ENCODE measurements around the gene FAM20C.

The FAM20C gene

GRCh38 chr7:163971-164881 is 28.1 kb upstream of the FAM20C start:
- Histone ChIP-seq H3K9me3 (ENCODE audit: control insufficient read depth, low read length) (no peaks in the 10 kb centered on the region), H3K27ac (ENCODE audit: low read length, poor library complexity, severe bottlenecking) (no peak overlapping the region), H4K91ac (ENCODE audit: low read length) (no peak overlapping the region), H3K27me3 (ENCODE audit: control insufficient read depth in 1 of 2, insufficient read depth in 1 of 2, low read length in 2 of 2) (peaks cover 59 to 81% of the 10 kb centered on the region in 2 experiments), H3K18ac (ENCODE audit: low read depth in 1 of 2, low read length in 2 of 2) (no peak overlapping the region), H3K4me3 (ENCODE audit: insufficient read depth in 1 of 2, low read depth in 1 of 2, low read length in 2 of 2) (no peak overlapping the region), H2BK5ac (ENCODE audit: low read depth, low read length, poor library complexity, severe bottlenecking) (no peak overlapping the region), H2AFZ (ENCODE audit: low read depth, low read length) (no peak overlapping the region), H3K4ac (ENCODE audit: low read depth in 1 of 2, low read length in 2 of 2) (no peak overlapping the region), H3K23ac (ENCODE audit: low read length in 2 of 2) (no peak overlapping the region), H3K4me1 (ENCODE audit: control insufficient read depth, insufficient read depth, low read depth, low read length) (peaks cover 9% of the 10 kb centered on the region), H3K79me1 (replicated peaks; ENCODE audit: low read length, poor library complexity, severe bottlenecking) (no peaks in the 10 kb centered on the region), H3K36me3 (ENCODE audit: control insufficient read depth in 1 of 2, insufficient read depth in 2 of 2, low read depth in 1 of 2, low read length in 2 of 2) (no peaks in the 10 kb centered on the region), H2AK5ac (ENCODE audit: low read length, severe bottlenecking) (no peak overlapping the region), H2BK15ac (ENCODE audit: low read depth, poor library complexity, severe bottlenecking) (no peak overlapping the region), H2BK12ac (ENCODE audit: low read length in 2 of 2) (no peak overlapping the region), H4K8ac (ENCODE audit: low read length) (no peak overlapping the region), H3K9ac (ENCODE audit: low read length) (no peak overlapping the region), H2BK120ac (ENCODE audit: low read depth, low read length) (no peak overlapping the region), H3K4me2 (ENCODE audit: low read length, poor library complexity, severe bottlenecking) (no peak overlapping the region), H3K14ac (ENCODE audit: low read length in 2 of 2) (no peak overlapping the region)
- no peak for DNase-seq
- WGBS: 86% methylated on average over 34 of the region's 34 CpGs

- Histone ChIP-seq H2AFZ (ENCODE audit: low read depth, low read length) (no peak overlapping the region), H4K91ac (ENCODE audit: low read length) (no peak overlapping the region), H3K4me2 (ENCODE audit: low read length, poor library complexity, severe bottlenecking) (no peak overlapping the region), H3K27ac (ENCODE audit: low read length, poor library complexity, severe bottlenecking) (no peak overlapping the region), H3K18ac (ENCODE audit: low read depth in 1 of 2, low read length in 2 of 2) (no peak overlapping the region), H2BK120ac (ENCODE audit: low read depth, low read length) (no peak overlapping the region), H2BK12ac (ENCODE audit: low read length in 2 of 2) (peak overlapping the region in 1 of 2 experiments; percentile 29), H3K9me3 (ENCODE audit: control insufficient read depth, low read length) (no peaks in the 10 kb centered on the region), H2BK5ac (ENCODE audit: low read depth, low read length, poor library complexity, severe bottlenecking) (no peak overlapping the region), H3K79me1 (replicated peaks; ENCODE audit: low read length, poor library complexity, severe bottlenecking) (no peaks in the 10 kb centered on the region), H3K36me3 (ENCODE audit: control insufficient read depth in 1 of 2, insufficient read depth in 2 of 2, low read depth in 1 of 2, low read length in 2 of 2) (no peaks in the 10 kb centered on the region), H3K23ac (ENCODE audit: low read length in 2 of 2) (no peak overlapping the region), H2BK15ac (ENCODE audit: low read depth, poor library complexity, severe bottlenecking) (no peak overlapping the region), H2AK5ac (ENCODE audit: low read length, severe bottlenecking) (no peak overlapping the region), H3K4ac (ENCODE audit: low read depth in 1 of 2, low read length in 2 of 2) (no peak overlapping the region), H3K14ac (ENCODE audit: low read length in 2 of 2) (no peak overlapping the region), H3K4me1 (ENCODE audit: control insufficient read depth, insufficient read depth, low read depth, low read length) (peaks cover 9% of the 10 kb centered on the region), H3K9ac (ENCODE audit: low read length) (no peak overlapping the region), H4K8ac (ENCODE audit: low read length) (no peak overlapping the region), H3K27me3 (ENCODE audit: control insufficient read depth in 1 of 2, insufficient read depth in 1 of 2, low read length in 2 of 2) (peaks cover 62 to 84% of the 10 kb centered on the region in 2 experiments), H3K4me3 (ENCODE audit: insufficient read depth in 1 of 2, low read depth in 1 of 2, low read length in 2 of 2) (no peak overlapping the region)
- DNase-seq: no peak
- 89% methylated on average over 10 of the region's 13 CpGs for WGBS
Observed at GRCh38 chr7:164882-165660, 27.3 kb upstream of the FAM20C start.

- peak overlapping the region; percentile 85 for H4K8ac ChIP-seq (ENCODE audit: low read length)
- H3K9ac ChIP-seq (ENCODE audit: low read length): no peak overlapping the region
- 53% methylated on average over 7 of the region's 10 CpGs for WGBS
- H3K4me1 ChIP-seq (ENCODE audit: control insufficient read depth, insufficient read depth, low read depth, low read length): peaks cover 9% of the 10 kb centered on the region
- DNase-seq: no peak
- no peak overlapping the region for H2BK5ac ChIP-seq (ENCODE audit: low read depth, low read length, poor library complexity, severe bottlenecking)
- H2BK12ac ChIP-seq (ENCODE audit: low read length in 2 of 2): no peak overlapping the region
- no peak overlapping the region for H3K4me2 ChIP-seq (ENCODE audit: low read length, poor library complexity, severe bottlenecking)
- peaks cover 62 to 90% of the 10 kb centered on the region in 2 experiments for H3K27me3 ChIP-seq (ENCODE audit: control insufficient read depth in 1 of 2, insufficient read depth in 1 of 2, low read length in 2 of 2)
- H3K27ac ChIP-seq (ENCODE audit: low read length, poor library complexity, severe bottlenecking): no peak overlapping the region
- H3K18ac ChIP-seq (ENCODE audit: low read depth in 1 of 2, low read length in 2 of 2): peak overlapping the region in 1 of 2 experiments; percentile 76
- no peaks in the 10 kb centered on the region for H3K79me1 ChIP-seq (replicated peaks; ENCODE audit: low read length, poor library complexity, severe bottlenecking)
- no peak overlapping the region for H2BK15ac ChIP-seq (ENCODE audit: low read depth, poor library complexity, severe bottlenecking)
- H3K4me3 ChIP-seq (ENCODE audit: insufficient read depth in 1 of 2, low read depth in 1 of 2, low read length in 2 of 2): no peak overlapping the region
- peak overlapping the region in 1 of 2 experiments; percentile 4 for H3K14ac ChIP-seq (ENCODE audit: low read length in 2 of 2)
- peak overlapping the region; percentile 87 for H4K91ac ChIP-seq (ENCODE audit: low read length)
- H3K23ac ChIP-seq (ENCODE audit: low read length in 2 of 2): no peak overlapping the region
- no peak overlapping the region for H2AFZ ChIP-seq (ENCODE audit: low read depth, low read length)
- H2BK120ac ChIP-seq (ENCODE audit: low read depth, low read length): no peak overlapping the region
- no peaks in the 10 kb centered on the region for H3K9me3 ChIP-seq (ENCODE audit: control insufficient read depth, low read length)
- no peak overlapping the region for H2AK5ac ChIP-seq (ENCODE audit: low read length, severe bottlenecking)
- no peaks in the 10 kb centered on the region for H3K36me3 ChIP-seq (ENCODE audit: control insufficient read depth in 1 of 2, insufficient read depth in 2 of 2, low read depth in 1 of 2, low read length in 2 of 2)
- no peak overlapping the region for H3K4ac ChIP-seq (ENCODE audit: low read depth in 1 of 2, low read length in 2 of 2)
Observed at GRCh38 chr7:165661-166337, 26.6 kb upstream of the FAM20C start.
